Thyroid gland (tissue), 4 donors: ENCODE measurements around the gene PSD4.

ENCODE experiments used
- POLR2A ChIP-seq, 2 donors: fragments of 450-650 bp; IDR thresholded peaks; one replicate each; pipeline ENCODE4 v1.6.1; 2017; ENCODE audit warnings: antibody characterized with exemption in 2 of 2, mild to moderate bottlenecking in 2 of 2, moderate library complexity in 1 of 2
- TF ChIP-seq, protein P1 (sequence below), 6 experiments: fragments of 200-600 bp in 3 of 6; fragments of 450-650 bp in 3 of 6; sonication (generic) in 3 of 6; IDR thresholded peaks; one replicate each; pipeline ENCODE4 v1.5.1; 2016 to 2019; ENCODE audit warnings: antibody characterized with exemption in 6 of 6, mild to moderate bottlenecking in 2 of 6, inconsistent platforms in 1 of 6, moderate library complexity in 1 of 6

DNA sequence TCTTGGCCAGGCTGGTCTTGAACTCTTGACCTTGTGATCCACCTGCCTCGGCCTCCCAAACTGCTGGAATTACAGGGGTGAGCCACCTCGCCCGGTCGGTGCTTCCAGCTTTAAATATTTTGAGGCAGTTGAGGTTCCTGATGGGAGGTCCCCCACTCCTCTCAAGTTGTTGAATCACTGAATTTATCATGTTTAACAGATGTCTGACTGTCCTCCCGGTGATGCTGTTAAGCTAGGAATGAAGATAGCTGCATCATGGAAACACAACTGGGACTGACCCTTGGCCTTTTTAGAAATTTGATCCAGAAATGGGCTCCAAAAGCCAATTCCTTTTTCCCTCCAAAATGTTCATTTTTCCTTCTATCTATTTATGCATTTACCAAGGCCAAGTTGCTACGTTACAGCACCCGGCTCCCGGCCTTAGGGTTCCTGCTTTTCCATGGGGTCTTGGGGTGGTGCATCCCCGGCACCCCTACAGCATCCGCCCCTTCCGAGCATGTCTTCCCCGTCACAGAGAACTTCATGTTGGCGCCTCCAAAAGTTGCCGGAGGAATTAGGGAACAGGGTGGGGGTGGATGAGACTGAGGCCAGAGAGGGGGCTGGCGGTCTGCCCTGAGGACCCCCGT, 61.1 kb downstream of the PSD4 start:
- TF ChIP-seq, protein P1, sequence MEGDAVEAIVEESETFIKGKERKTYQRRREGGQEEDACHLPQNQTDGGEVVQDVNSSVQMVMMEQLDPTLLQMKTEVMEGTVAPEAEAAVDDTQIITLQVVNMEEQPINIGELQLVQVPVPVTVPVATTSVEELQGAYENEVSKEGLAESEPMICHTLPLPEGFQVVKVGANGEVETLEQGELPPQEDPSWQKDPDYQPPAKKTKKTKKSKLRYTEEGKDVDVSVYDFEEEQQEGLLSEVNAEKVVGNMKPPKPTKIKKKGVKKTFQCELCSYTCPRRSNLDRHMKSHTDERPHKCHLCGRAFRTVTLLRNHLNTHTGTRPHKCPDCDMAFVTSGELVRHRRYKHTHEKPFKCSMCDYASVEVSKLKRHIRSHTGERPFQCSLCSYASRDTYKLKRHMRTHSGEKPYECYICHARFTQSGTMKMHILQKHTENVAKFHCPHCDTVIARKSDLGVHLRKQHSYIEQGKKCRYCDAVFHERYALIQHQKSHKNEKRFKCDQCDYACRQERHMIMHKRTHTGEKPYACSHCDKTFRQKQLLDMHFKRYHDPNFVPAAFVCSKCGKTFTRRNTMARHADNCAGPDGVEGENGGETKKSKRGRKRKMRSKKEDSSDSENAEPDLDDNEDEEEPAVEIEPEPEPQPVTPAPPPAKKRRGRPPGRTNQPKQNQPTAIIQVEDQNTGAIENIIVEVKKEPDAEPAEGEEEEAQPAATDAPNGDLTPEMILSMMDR (IDR thresholded peaks at IDR 0.05), result no peak
- no peak for TF ChIP-seq POLR2A (IDR thresholded peaks at IDR 0.05)
